HepG2 (cell line): Measurements from ENCODE around the gene ST6GALNAC2. TPM values are rescaled to one million over a fixed set of nuclear protein-coding genes. Genes with fewer than 3 reads are reported as not detected.
A peak's percentile ranks its signal among the peaks of the same experiment; 100 is the strongest.

Experiments used
- DR1 ChIP-seq: sonication (generic); formaldehyde crosslinking; IDR thresholded peaks from 2 replicates; pipeline ENCODE4 v1.8.0; 2021; ENCODE audit warnings: mild to moderate bottlenecking, missing genetic modification reagents, inconsistent platforms
- KDM5A ChIP-seq: fragments of 200-600 bp; sonication (generic); IDR thresholded peaks from 2 replicates; pipeline ENCODE4 v1.7.0; 2018; ENCODE audit warnings: antibody characterized with exemption, mild to moderate bottlenecking, low read length, borderline replicate concordance
- SNAPC2 ChIP-seq: sonication (generic); formaldehyde crosslinking; IDR thresholded peaks from 2 replicates; pipeline ENCODE4 v1.8.1; 2022; ENCODE audit warnings: mild to moderate bottlenecking, missing genetic modification reagents
- SOX5 ChIP-seq: IDR thresholded peaks from 2 replicates; pipeline ENCODE4 v1.6.1; 2016; ENCODE audit warnings: borderline replicate concordance
- SSRP1 ChIP-seq: IDR thresholded peaks from 2 replicates; pipeline ENCODE4 v1.6.1; 2016; ENCODE audit warnings: control low read depth
- TCF7 ChIP-seq: sonication (generic); IDR thresholded peaks from 2 replicates; pipeline ENCODE4 v1.6.1; 2016; ENCODE audit warnings: antibody characterized with exemption, low read depth
- TEAD3 ChIP-seq: optimal IDR thresholded peaks from 2 replicates; pipeline ENCODE3; 2016; ENCODE audit warnings: borderline replicate concordance
- ZBTB1 ChIP-seq: sonication (generic); formaldehyde crosslinking; IDR thresholded peaks from 2 replicates; pipeline ENCODE4 v1.4.0; 2020; ENCODE audit warnings: missing genetic modification reagents, borderline replicate concordance
- ZNF274 ChIP-seq: sonication (generic); formaldehyde crosslinking; IDR thresholded peaks from 2 replicates; pipeline ENCODE4 v1.5.1; 2020; ENCODE audit warnings: mild to moderate bottlenecking, missing genetic modification reagents
- ZNF317 ChIP-seq: sonication (generic); formaldehyde crosslinking; IDR thresholded peaks from 2 replicates; pipeline ENCODE4 v1.5.0; 2020; ENCODE audit warnings: mild to moderate bottlenecking, missing genetic modification reagents
- ZNF572 ChIP-seq: sonication (generic); formaldehyde crosslinking; IDR thresholded peaks from 2 replicates; pipeline ENCODE4 v1.5.1; 2020; ENCODE audit warnings: mild to moderate bottlenecking, missing genetic modification reagents
- ZNF629 ChIP-seq: sonication (generic); formaldehyde crosslinking; conservative IDR thresholded peaks from 2 replicates; pipeline ENCODE4 v1.5.0; 2020; ENCODE audit warnings: missing genetic modification reagents
- polyA plus RNA-seq, 8 experiments: library from polyadenylated mRNA; depleted of rRNA in 3 of 8; stranded (reverse) in 7 of 8; unstranded in 1 of 8; fragments of >200 nt; fragmentation: Illumina TruSeq in 4 of 8; extraction: Trizol in 4 of 8; gene quantifications; 2 replicates each; pipeline versions ENCODE4 v1.2.1 to v1.2.3, GENCODE V29; 2011 to 2016; ENCODE audit warnings: low read depth in 4 of 8, missing spikeins in 1 of 8, mixed read lengths in 1 of 8; ENCODE audit not compliant: insufficient read depth in 1 of 8
- total RNA-seq, 5 experiments: library from RNA; depleted of rRNA; stranded (reverse); fragments of >200 nt; fragmentation: Illumina TruSeq; extraction: Trizol; gene quantifications; 2 replicates each; pipeline ENCODE4 v1.2.3, GENCODE V29; 2016; ENCODE audit warnings: low read depth in 1 of 5
- TF ChIP-seq, protein P1 (sequence below): sonication (generic); formaldehyde crosslinking; IDR thresholded peaks from 2 replicates; pipeline ENCODE4 v1.9.0; 2021; ENCODE audit warnings: missing genetic modification reagents, borderline replicate concordance
- TF ChIP-seq, protein P2 (sequence below): sonication (generic); formaldehyde crosslinking; IDR thresholded peaks from 2 replicates; pipeline ENCODE4 v1.5.1; 2020; ENCODE audit warnings: missing genetic modification reagents, mild to moderate bottlenecking, borderline replicate concordance
- TF ChIP-seq, protein P3 (sequence below): sonication (generic); formaldehyde crosslinking; IDR thresholded peaks from 2 replicates; pipeline ENCODE4 v1.8.0; 2022; ENCODE audit warnings: low read depth, missing genetic modification reagents
- TF ChIP-seq, protein P4 (sequence below): sonication (generic); formaldehyde crosslinking; IDR thresholded peaks from 2 replicates; pipeline ENCODE4 v1.4.0; 2020; ENCODE audit warnings: missing genetic modification reagents
- TF ChIP-seq, protein P5 (sequence below): sonication (generic); formaldehyde crosslinking; IDR thresholded peaks from 2 replicates; pipeline ENCODE4 v1.4.0; 2020; ENCODE audit warnings: missing genetic modification reagents, borderline replicate concordance

The ST6GALNAC2 gene
- total and polyA plus RNA-seq, 2 of the 13 experiments (the other 11 are each of a cell fraction or from before 2014, with no cell fraction given): 0.12 to 0.49 TPM

DNA sequence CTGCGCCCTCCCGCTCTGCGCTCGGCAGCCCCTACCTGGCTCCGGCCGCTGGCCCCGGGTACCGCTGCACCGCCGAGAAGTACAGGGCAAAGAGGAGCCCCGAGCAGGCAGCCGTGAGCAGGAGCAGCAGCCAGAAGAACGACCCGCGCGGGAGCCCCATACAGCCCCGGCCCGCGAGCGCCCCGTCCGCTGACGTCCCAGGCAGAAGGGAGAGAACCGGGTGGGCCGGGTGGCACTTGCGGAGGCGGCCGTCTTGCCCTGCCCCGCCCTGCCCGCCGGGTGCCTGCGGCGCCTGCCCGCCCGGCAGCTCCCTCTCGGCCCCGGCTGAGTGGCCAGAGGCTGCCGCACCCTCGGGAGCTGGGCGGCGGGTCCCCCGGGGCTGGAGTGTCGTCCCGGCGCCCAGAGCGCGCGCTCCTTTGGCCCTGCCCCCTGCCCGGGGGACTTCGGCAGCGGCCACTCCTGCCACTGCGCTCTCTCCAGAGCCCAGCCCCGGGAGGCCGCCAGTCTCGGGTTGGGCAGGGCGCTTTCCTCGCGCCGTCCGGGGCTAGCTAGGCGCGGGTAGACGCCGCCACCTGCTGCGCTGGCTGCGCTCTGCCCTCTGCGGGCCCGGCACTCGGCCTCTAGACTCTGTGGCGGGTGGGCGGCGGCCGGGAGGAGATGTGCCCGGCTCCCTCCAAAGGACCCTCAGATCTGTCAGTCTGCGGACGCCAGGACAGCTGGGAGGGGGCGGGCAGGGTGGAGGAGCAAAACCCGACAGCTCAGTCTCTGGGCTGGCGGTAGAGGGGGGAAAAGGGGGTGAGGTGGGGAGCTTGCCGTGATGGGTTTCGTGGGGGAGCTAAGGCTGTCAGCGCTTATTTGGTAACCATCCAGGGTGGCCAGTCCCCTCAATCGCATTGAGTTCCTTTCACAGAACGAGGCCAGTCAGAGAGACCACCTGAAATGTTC is at the start of gene ST6GALNAC2 (continued):
- TF ChIP-seq, protein P1, sequence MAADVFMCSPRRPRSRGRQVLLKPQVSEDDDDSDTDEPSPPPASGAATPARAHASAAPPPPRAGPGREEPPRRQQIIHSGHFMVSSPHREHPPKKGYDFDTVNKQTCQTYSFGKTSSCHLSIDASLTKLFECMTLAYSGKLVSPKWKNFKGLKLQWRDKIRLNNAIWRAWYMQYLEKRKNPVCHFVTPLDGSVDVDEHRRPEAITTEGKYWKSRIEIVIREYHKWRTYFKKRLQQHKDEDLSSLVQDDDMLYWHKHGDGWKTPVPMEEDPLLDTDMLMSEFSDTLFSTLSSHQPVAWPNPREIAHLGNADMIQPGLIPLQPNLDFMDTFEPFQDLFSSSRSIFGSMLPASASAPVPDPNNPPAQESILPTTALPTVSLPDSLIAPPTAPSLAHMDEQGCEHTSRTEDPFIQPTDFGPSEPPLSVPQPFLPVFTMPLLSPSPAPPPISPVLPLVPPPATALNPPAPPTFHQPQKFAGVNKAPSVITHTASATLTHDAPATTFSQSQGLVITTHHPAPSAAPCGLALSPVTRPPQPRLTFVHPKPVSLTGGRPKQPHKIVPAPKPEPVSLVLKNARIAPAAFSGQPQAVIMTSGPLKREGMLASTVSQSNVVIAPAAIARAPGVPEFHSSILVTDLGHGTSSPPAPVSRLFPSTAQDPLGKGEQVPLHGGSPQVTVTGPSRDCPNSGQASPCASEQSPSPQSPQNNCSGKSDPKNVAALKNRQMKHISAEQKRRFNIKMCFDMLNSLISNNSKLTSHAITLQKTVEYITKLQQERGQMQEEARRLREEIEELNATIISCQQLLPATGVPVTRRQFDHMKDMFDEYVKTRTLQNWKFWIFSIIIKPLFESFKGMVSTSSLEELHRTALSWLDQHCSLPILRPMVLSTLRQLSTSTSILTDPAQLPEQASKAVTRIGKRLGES (CRISPR knock-in tag): no peak
- TF ChIP-seq, protein P2, sequence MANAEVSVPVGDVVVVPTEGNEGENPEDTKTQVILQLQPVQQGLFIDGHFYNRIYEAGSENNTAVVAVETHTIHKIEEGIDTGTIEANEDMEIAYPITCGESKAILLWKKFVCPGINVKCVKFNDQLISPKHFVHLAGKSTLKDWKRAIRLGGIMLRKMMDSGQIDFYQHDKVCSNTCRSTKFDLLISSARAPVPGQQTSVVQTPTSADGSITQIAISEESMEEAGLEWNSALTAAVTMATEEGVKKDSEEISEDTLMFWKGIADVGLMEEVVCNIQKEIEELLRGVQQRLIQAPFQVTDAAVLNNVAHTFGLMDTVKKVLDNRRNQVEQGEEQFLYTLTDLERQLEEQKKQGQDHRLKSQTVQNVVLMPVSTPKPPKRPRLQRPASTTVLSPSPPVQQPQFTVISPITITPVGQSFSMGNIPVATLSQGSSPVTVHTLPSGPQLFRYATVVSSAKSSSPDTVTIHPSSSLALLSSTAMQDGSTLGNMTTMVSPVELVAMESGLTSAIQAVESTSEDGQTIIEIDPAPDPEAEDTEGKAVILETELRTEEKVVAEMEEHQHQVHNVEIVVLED (CRISPR knock-in tag): no peak
- TF ChIP-seq SOX5 (CRISPR knock-in tag) (peak; percentile 49; the same call in 1 of the 2 replicates), SSRP1 (CRISPR knock-in tag) (no peak), SNAPC2 (CRISPR knock-in tag) (0 out of 2 replicates have a peak, but pooled peaks have one; percentile 52), ZNF572 (no peak), TEAD3 (peak; percentile 7), KDM5A (no peak), DR1 (peak; percentile 47), ZBTB1 (CRISPR knock-in tag) (no peak), TCF7 (no peak), ZNF317 (0 out of 2 replicates have a peak, but pooled peaks have one; percentile 30), ZNF274 (CRISPR knock-in tag) (0 out of 2 replicates have a peak, but pooled peaks have one; percentile 54), ZNF629 (no peak)
- TF ChIP-seq, protein P3, sequence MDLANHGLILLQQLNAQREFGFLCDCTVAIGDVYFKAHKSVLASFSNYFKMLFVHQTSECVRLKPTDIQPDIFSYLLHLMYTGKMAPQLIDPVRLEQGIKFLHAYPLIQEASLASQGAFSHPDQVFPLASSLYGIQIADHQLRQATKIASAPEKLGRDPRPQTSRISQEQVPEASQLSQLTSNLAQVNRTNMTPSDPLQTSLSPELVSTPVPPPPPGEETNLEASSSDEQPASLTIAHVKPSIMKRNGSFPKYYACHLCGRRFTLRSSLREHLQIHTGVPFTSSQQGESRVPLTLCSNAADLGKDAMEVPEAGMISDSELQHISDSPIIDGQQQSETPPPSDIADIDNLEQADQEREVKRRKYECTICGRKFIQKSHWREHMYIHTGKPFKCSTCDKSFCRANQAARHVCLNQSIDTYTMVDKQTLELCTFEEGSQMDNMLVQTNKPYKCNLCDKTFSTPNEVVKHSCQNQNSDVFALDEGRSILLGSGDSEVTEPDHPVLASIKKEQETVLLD (CRISPR knock-in tag): no peak
- TF ChIP-seq, protein P4, sequence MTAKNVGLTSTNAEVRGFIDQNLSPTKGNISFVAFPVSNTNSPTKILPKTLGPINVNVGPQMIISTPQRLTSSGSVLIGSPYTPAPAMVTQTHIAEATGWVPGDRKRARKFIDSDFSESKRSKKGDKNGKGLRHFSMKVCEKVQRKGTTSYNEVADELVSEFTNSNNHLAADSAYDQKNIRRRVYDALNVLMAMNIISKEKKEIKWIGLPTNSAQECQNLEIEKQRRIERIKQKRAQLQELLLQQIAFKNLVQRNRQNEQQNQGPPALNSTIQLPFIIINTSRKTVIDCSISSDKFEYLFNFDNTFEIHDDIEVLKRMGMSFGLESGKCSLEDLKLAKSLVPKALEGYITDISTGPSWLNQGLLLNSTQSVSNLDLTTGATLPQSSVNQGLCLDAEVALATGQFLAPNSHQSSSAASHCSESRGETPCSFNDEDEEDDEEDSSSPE: peak; percentile 42; the same call in 1 of the 2 replicates
- TF ChIP-seq, protein P5, sequence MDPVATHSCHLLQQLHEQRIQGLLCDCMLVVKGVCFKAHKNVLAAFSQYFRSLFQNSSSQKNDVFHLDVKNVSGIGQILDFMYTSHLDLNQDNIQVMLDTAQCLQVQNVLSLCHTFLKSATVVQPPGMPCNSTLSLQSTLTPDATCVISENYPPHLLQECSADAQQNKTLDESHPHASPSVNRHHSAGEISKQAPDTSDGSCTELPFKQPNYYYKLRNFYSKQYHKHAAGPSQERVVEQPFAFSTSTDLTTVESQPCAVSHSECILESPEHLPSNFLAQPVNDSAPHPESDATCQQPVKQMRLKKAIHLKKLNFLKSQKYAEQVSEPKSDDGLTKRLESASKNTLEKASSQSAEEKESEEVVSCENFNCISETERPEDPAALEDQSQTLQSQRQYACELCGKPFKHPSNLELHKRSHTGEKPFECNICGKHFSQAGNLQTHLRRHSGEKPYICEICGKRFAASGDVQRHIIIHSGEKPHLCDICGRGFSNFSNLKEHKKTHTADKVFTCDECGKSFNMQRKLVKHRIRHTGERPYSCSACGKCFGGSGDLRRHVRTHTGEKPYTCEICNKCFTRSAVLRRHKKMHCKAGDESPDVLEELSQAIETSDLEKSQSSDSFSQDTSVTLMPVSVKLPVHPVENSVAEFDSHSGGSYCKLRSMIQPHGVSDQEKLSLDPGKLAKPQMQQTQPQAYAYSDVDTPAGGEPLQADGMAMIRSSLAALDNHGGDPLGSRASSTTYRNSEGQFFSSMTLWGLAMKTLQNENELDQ (CRISPR knock-in tag): no peak
